Mesendoderm (in vitro differentiated cells): ENCODE results near the gene C9orf43.
"Not testable (repeated sequence)": the region's sequence is repeated elsewhere in the genome, so short reads cannot be mapped to it uniquely, and the experiment has no call there.

Source experiments
- DNase-seq: peaks from one replicate; pipeline ENCODE4 v3.0.0; 2013
- H2AK5ac ChIP-seq: 2 replicates; pipeline ENCODE4 v1.6.1; 2013; ENCODE audit warnings: low read length, inconsistent platforms
- H2BK120ac ChIP-seq: 2 replicates; pipeline ENCODE4 v1.6.1; 2013; ENCODE audit warnings: low read depth, mild to moderate bottlenecking, low read length, moderate library complexity, mixed read lengths
- H2BK15ac ChIP-seq: replicated peaks from 2 replicates; pipeline ENCODE4 v1.6.1; 2013; ENCODE audit warnings: low read depth, mild to moderate bottlenecking, moderate library complexity
- H2BK5ac ChIP-seq: 2 replicates; pipeline ENCODE4 v1.6.1; 2013; ENCODE audit warnings: low read length, inconsistent platforms
- H3K18ac ChIP-seq: 2 replicates; pipeline ENCODE4 v1.6.1; 2013; ENCODE audit warnings: mild to moderate bottlenecking, low read length, mixed read lengths
- H3K23ac ChIP-seq: one replicate; pipeline ENCODE4 v1.6.1; 2013; ENCODE audit warnings: low read length
- H3K27ac ChIP-seq: 2 replicates; pipeline ENCODE4 v1.5.1; 2013; ENCODE audit warnings: low read depth, mild to moderate bottlenecking, inconsistent platforms, low read length, moderate library complexity
- H3K27me3 ChIP-seq: 2 replicates; pipeline ENCODE4 v1.6.1; 2013; ENCODE audit warnings: low read length, control low read depth, mild to moderate bottlenecking, inconsistent platforms; ENCODE audit not compliant: insufficient read depth, poor library complexity
- H3K36me3 ChIP-seq: 2 replicates; pipeline ENCODE4 v1.6.1; 2013; ENCODE audit warnings: low read length, inconsistent platforms; ENCODE audit not compliant: control insufficient read depth, insufficient read depth
- H3K4ac ChIP-seq: one replicate; pipeline ENCODE4 v1.6.1; 2013; ENCODE audit warnings: low read depth, mild to moderate bottlenecking, low read length, moderate library complexity
- H3K4me1 ChIP-seq: 2 replicates; pipeline ENCODE4 v1.6.1; 2013; ENCODE audit warnings: low read depth, low read length, inconsistent platforms; ENCODE audit not compliant: control insufficient read depth
- H3K4me2 ChIP-seq: 2 replicates; pipeline ENCODE4 v1.6.1; 2013; ENCODE audit warnings: low read length
- H3K4me3 ChIP-seq: 2 replicates; pipeline ENCODE4 v1.5.1; 2013; ENCODE audit warnings: mild to moderate bottlenecking, low read length
- H3K56ac ChIP-seq: one replicate; pipeline ENCODE4 v1.6.1; 2013; ENCODE audit warnings: low read length
- H3K79me1 ChIP-seq: 2 replicates; pipeline ENCODE4 v1.6.1; 2013; ENCODE audit warnings: low read length, inconsistent platforms
- H3K79me2 ChIP-seq: 2 replicates; pipeline ENCODE4 v1.6.1; 2013; ENCODE audit warnings: mild to moderate bottlenecking, low read length; ENCODE audit not compliant: control insufficient read depth, insufficient read depth
- H3K9ac ChIP-seq: 2 replicates; pipeline ENCODE4 v1.6.1; 2013; ENCODE audit warnings: low read length, inconsistent platforms
- H4K5ac ChIP-seq: one replicate; pipeline ENCODE4 v1.6.1; 2013; ENCODE audit warnings: low read length
- H4K8ac ChIP-seq: one replicate; pipeline ENCODE4 v1.6.1; 2013; ENCODE audit warnings: low read depth, mild to moderate bottlenecking, control low read depth, low read length, moderate library complexity
- WGBS: extraction: QIAGEN DNeasy Blood & Tissue Kit; methylation state at CpG from one replicate; pipeline ENCODE4 v1.1.7; 2013; ENCODE audit warnings: low lambda C conversion rate, missing lambda C conversion rate; ENCODE audit not compliant: insufficient coverage; ENCODE audit errors: extremely low coverage; 5-methylcytosine and 5-hydroxymethylcytosine counted together

Gene C9orf43

GRCh38 chr9:113379829-113380210, 30.7 kb upstream of the C9orf43 start:
- H3K56ac ChIP-seq, H3K4me1 ChIP-seq, H3K36me3 ChIP-seq, H3K4me3 ChIP-seq, H3K4me2 ChIP-seq, H2BK5ac ChIP-seq, H3K23ac ChIP-seq, H2BK120ac ChIP-seq, H4K5ac ChIP-seq, DNase-seq, H2AK5ac ChIP-seq, H3K27me3 ChIP-seq, H3K4ac ChIP-seq, H2BK15ac ChIP-seq, H3K79me2 ChIP-seq, H3K18ac ChIP-seq, H3K27ac ChIP-seq, H3K79me1 ChIP-seq, H3K9ac ChIP-seq, H4K8ac ChIP-seq: not testable (repeated sequence)
- no CpG with 5 or more reads among the region's 2 CpGs for WGBS

GRCh38 chr9:113380869-113381378, 29.6 kb upstream of the C9orf43 start:
- Histone ChIP-seq H3K36me3 (no peaks in the 10 kb centered on the region), H3K56ac (no peak overlapping the region), H3K4me2 (no peak overlapping the region), H3K9ac (no peak overlapping the region), H3K4ac (no peak overlapping the region), H2BK15ac (no peak overlapping the region), H3K4me1 (no peaks in the 10 kb centered on the region), H3K4me3 (no peak overlapping the region), H2AK5ac (no peak overlapping the region), H4K5ac (no peak overlapping the region), H3K27ac (no peak overlapping the region), H3K27me3 (no peaks in the 10 kb centered on the region), H4K8ac (no peak overlapping the region), H3K23ac (no peak overlapping the region), H3K79me2 (no peaks in the 10 kb centered on the region), H2BK5ac (no peak overlapping the region), H3K18ac (no peak overlapping the region), H3K79me1 (no peaks in the 10 kb centered on the region), H2BK120ac (no peak overlapping the region)
- no peak for DNase-seq
- no CpG with 5 or more reads among the region's 1 CpG for WGBS

GRCh38 chr9:113381441-113381840, 29.1 kb upstream of the C9orf43 start:
- H3K9ac ChIP-seq, H2AK5ac ChIP-seq, H3K4me1 ChIP-seq, H4K5ac ChIP-seq, H3K36me3 ChIP-seq, H2BK5ac ChIP-seq, H3K56ac ChIP-seq, H3K23ac ChIP-seq, H3K27ac ChIP-seq, H3K79me2 ChIP-seq, H2BK120ac ChIP-seq, H3K18ac ChIP-seq, H3K79me1 ChIP-seq, H3K4me3 ChIP-seq, DNase-seq, H3K27me3 ChIP-seq, H3K4me2 ChIP-seq, H2BK15ac ChIP-seq, H4K8ac ChIP-seq, H3K4ac ChIP-seq: not testable (repeated sequence)
- no CpG with 5 or more reads among the region's 7 CpGs for WGBS

GRCh38 chr9:113381909-113382411, 28.6 kb upstream of the C9orf43 start:
- no peak overlapping the region for H2AK5ac ChIP-seq
- H3K4me1 ChIP-seq = no peaks in the 10 kb centered on the region
- DNase-seq = no peak
- H2BK5ac ChIP-seq = no peak overlapping the region
- H3K4me2 ChIP-seq = no peak overlapping the region
- no peak overlapping the region for H3K18ac ChIP-seq
- no CpG with 5 or more reads among the region's 8 CpGs for WGBS
- H2BK120ac ChIP-seq = no peak overlapping the region
- H3K79me2 ChIP-seq = no peaks in the 10 kb centered on the region
- no peaks in the 10 kb centered on the region for H3K36me3 ChIP-seq
- no peak overlapping the region for H3K27ac ChIP-seq
- no peak overlapping the region for H2BK15ac ChIP-seq
- H4K5ac ChIP-seq = no peak overlapping the region
- H3K9ac ChIP-seq = no peak overlapping the region
- H3K79me1 ChIP-seq = no peaks in the 10 kb centered on the region
- H3K23ac ChIP-seq = no peak overlapping the region
- no peak overlapping the region for H4K8ac ChIP-seq
- H3K4me3 ChIP-seq = no peak overlapping the region
- H3K56ac ChIP-seq = no peak overlapping the region
- no peaks in the 10 kb centered on the region for H3K27me3 ChIP-seq
- H3K4ac ChIP-seq = no peak overlapping the region

- Histone ChIP-seq H3K79me2 (no peaks in the 10 kb centered on the region), H4K8ac (no peak overlapping the region), H3K27ac (no peak overlapping the region), H3K4ac (no peak overlapping the region), H3K4me1 (no peaks in the 10 kb centered on the region), H2BK15ac (no peak overlapping the region), H3K27me3 (no peaks in the 10 kb centered on the region), H3K36me3 (peaks cover 4% of the 10 kb centered on the region), H3K23ac (no peak overlapping the region), H3K4me3 (no peak overlapping the region), H3K56ac (no peak overlapping the region), H3K4me2 (no peak overlapping the region), H4K5ac (no peak overlapping the region), H3K18ac (no peak overlapping the region), H2BK5ac (no peak overlapping the region), H2BK120ac (no peak overlapping the region), H3K9ac (no peak overlapping the region), H2AK5ac (no peak overlapping the region), H3K79me1 (no peaks in the 10 kb centered on the region)
- peak; percentile 35 for DNase-seq
- WGBS = 100% methylated on average over 1 of the region's 4 CpGs
Measured at GRCh38 chr9:113386571-113387393, 23.8 kb upstream of the C9orf43 start.
